HG02798 (cell line): ENCODE data around the gene CFAP70.
"Not testable (repeated sequence)": the region's sequence is repeated elsewhere in the genome, so short reads cannot be mapped to it uniquely, and the experiment has no call there.

Experiments
- ATAC-seq: cut with Tn5 transposase; IDR thresholded peaks from one replicate; pipeline ENCODE4 v1.9.1; 2021; ENCODE audit warnings: mild to moderate bottlenecking; ENCODE audit not compliant: unreplicated experiment, poor library complexity

Gene CFAP70

GRCh38 chr10:73358331-73359279 lies at the start of gene CFAP70:
Gene CFAP70, minus strand, starts transcription at chr10:73358864. Its CDS starts 4,068 bp downstream, at chr10:73354796.
- ATAC-seq: peak; percentile 91

DNA sequence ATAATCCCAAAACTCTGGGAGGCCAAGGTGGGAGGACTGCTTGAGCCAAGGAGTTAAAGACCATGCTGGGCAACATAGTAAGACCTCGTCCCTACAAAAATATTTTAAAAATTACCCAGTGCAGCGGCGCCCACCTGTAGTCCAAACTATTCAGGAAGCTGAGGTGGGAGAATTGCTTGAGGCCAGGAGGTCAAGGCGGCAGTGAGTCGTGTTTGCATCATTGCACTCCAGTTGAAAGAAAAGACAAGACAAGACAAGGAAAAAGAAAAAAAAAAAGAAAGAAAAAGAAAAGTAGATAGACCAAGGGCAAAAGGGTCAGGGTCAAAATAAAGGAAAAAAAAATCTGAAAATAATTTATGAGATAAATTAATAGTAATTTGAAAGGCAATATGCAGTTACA lies 49.4 kb upstream of the CFAP70 start:
- no peak for ATAC-seq

DNA sequence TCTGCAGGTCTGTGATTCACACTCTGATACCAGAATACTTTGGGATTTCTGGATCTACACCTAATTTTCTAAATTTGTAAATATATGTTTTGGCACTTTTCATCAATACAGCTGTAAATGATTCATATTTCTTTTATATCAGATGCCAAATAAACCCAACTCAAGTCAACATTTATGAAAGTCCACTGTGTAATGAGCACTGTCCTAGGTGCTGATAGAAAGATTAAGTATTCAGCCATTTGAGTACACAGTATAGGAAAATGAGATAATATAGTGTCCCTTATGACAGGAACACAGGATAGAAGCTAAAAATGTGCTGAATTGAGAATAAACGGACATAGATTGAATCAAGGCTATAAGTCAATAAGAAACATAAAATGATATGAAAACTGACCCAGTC lies 48.8 kb upstream of the CFAP70 start:
- no peak for ATAC-seq

GRCh38 chr10:73406846-73407245 lies 48.2 kb upstream of the CFAP70 start:
- no peak for ATAC-seq

DNA sequence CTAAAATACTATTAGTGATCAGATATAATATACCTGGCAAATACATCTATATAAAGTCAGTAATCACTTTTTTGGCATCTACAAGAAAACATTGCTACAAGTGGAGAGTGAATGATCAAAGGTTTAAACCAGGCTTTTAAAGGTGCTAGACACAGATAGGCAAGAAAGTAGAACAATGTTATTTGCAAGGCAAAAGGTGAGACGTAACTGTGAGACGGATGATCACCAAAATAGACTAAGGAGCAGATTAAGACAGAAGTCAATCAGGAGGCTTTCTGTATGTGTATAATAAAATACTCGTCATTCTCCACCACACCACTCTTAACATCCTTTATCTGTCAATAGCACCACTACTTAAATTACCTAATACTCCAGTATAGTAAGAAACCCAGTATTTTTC lies 46.9 kb upstream of the CFAP70 start:
- ATAC-seq: no peak

GRCh38 chr10:73404690-73405089 lies 46.0 kb upstream of the CFAP70 start:
- no peak for ATAC-seq

- ATAC-seq: no peak
Observed at GRCh38 chr10:73401636-73402035, 43.0 kb upstream of the CFAP70 start.

GRCh38 chr10:73399063-73399462 lies 40.4 kb upstream of the CFAP70 start:
- ATAC-seq: no peak

GRCh38 chr10:73398024-73398423 lies 39.4 kb upstream of the CFAP70 start:
- ATAC-seq: no peak

GRCh38 chr10:73394325-73394724 lies 35.7 kb upstream of the CFAP70 start:
- ATAC-seq: not testable (repeated sequence)

- no peak for ATAC-seq
Observed at GRCh38 chr10:73388228-73388627, 29.6 kb upstream of the CFAP70 start.

DNA sequence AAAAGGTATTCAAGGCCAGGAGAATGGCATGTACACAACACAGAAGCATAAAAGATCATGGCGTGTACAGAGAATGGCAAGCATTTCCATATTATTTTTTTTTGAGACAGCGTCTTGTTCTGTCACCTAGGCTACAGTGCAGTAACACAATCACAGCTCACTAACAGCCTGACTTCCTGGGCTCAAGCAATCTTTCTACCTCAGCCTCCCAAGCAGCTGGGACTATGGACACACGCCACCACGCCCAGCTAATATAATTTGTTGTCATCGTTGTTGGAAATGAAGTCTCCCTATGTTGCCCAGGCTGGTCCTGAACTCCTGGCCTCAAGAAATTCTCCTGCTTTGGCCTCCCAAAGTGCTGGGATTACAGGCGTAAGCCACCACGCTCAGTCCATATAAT lies 27.9 kb upstream of the CFAP70 start:
- ATAC-seq: no peak

DNA sequence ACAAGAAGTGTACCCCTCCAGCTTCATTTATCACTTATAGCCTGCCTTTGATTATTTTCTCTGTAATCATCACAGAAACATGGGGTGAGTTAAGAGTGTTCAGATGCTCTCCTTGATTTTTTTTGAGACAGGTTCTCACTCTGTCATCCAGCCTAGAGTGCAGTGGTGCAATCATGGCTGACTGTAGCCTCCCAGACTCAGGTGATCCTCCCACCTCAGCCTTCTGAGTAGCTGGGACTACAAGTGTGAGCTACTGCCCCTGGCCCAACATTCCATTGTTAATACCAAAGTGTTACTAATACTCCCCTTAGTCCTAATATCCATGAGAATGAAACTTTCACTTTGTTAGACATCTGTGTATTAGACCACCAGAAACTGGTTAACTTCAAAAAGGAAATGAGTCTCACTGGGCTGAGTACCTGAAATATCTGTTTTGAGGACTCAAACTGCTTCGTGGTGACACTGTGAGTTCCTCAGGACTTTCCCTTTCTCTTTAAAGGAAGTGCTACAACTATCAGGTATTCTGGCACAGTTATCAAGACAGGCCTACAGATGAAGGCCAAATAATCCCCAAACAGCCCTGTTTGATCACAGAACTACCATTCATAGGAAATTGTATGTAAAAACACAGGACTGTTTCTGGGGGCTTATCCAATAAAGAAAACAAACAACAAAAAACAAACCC lies 20.5 kb upstream of the CFAP70 start:
- ATAC-seq: no peak

DNA sequence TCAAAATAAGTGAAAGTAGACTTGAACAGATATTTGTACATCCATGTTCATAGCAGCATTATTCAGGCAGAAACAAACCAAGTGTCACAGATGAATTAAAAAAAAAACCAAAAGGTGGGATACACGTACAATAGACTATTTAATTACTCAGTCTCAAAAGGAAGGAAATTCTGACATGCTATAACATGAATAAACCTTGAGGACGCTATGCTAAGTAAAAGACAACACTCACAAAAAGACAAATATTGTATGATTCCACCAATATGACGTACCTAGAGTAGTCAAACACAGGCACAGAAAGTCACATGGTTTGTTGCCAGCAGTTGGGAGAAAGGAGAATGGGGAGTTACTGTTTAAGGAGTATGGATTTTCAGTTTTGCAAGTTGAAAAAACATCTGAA lies 18.0 kb upstream of the CFAP70 start:
- ATAC-seq: no peak

GRCh38 chr10:73368238-73368637 lies 9.6 kb upstream of the CFAP70 start:
- ATAC-seq: no peak

DNA sequence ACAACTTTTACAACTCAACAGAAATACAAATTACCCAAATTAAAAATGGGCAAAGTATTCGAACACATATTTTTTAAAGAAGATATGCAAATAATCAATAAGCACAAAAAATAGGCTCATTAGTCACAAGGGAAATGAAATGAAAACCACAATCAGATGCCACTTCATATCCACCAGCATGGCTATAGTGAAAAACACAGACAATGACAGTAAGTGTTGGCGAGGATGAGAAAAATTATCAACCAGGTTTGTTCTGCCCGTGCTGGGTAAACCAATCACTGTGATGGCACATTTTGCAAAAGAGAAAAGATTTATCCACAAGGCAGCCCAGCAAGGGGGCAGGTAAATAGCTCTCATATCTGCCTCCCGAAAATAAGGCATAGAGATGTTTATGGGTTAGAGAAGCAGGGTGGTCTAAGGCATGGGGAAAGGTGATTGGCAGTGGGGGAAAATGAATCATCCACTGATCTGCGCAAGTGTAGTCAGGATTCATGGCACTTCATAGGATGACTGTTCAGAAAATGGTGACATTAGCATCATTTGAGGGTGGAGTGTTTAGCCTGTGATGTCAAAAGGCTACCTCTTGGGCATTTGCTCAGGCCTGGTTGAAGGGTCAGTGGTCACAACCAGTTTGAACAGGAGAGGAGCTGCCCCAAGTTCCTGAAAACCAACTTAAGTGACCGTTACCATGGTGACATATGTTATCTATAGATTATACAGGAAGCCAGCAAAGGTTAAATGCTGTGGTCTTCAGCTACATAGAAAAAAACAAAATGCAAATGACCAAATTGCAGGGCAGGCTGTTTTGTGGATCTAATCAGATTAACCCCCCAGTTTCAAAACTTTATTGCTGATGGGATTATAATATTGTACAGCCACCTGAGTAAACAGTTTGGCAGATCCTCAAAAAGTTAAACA lies 8.0 kb upstream of the CFAP70 start:
- no peak for ATAC-seq

- no peak for ATAC-seq
Observed at GRCh38 chr10:73364964-73365363, 6.3 kb upstream of the CFAP70 start.

- ATAC-seq: no peak
Observed at GRCh38 chr10:73359492-73359891, 828 bp upstream of the CFAP70 start.

DNA sequence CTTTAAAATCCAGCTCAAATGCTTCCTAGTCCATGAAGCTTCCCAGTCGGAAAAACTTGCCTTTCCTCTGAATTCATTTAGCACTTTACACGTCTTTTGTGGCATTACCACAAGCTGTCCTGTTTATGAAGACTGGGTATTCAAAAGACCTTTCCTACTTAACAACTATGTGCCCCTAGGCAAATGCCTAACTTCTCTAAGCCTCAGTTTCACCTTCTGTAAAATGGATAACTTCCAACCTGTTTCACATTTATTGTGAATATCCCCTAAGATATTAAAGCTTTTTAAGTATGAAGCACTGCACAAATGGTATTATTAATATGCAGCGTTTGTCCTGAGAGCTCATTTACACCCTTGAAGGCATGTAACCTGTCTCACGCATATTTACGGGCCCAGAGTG lies 843 bp downstream of the CFAP70 start:
- no peak for ATAC-seq

GRCh38 chr10:73357166-73357565 lies 1.5 kb downstream of the CFAP70 start:
- ATAC-seq: no peak

DNA sequence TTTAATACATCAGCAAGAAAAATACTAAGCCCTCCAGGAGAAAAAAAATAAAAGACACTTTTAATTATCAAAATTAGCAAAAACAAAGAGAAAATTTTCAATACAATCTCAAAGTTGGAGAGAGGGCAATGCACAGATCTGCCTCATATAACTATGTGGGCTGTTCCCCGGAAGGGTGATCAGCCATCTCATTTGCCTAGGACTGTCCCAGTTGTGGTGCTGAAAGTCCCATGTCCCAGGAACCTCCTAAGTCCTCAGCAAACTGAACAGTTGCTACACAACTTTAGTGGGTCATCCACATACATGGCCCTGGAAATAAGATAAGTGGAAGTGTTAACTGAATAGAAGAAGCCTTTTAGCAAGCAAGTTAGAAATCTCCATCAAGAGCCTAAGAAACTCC lies 14.4 kb downstream of the CFAP70 start:
- no peak for ATAC-seq
